GM12878 (cell line): ENCODE measurements around the gene IARS2. TPM values are rescaled to one million over a fixed set of nuclear protein-coding genes. Genes with fewer than 3 reads are reported as not detected.

Experiments
- BCL11A ChIP-seq: IDR thresholded peaks from 2 replicates; pipeline ENCODE4 v1.6.1; 2011; ENCODE audit warnings: low read depth, low read length
- CBFB ChIP-seq: IDR thresholded peaks from 2 replicates; pipeline ENCODE4 v1.6.1; 2016; ENCODE audit warnings: antibody characterized with exemption, low read depth
- NFYB ChIP-seq: IDR thresholded peaks from 2 replicates; pipeline ENCODE4 v1.6.1; 2011; ENCODE audit warnings: low read depth, mild to moderate bottlenecking, low read length, improper control_type of control experiment, moderate library complexity; ENCODE audit not compliant: insufficient read depth
- polyA plus RNA-seq, 11 experiments: library from polyadenylated mRNA; depleted of rRNA in 4 of 11; unstranded in 6 of 11; stranded (reverse) in 5 of 11; fragments of >200 nt; fragmentation: Nextera tagmentation in 4 of 11; fragmentation: Illumina TruSeq in 1 of 11; extraction: Ambion mirVana in 4 of 11; extraction: Trizol in 1 of 11; gene quantifications; 1 replicate in 1 of 11; 2 replicates in 10 of 11; pipeline versions ENCODE4 v1.2.1 to v1.2.3, GENCODE V29; 2011 to 2016; ENCODE audit warnings: inconsistent platforms in 2 of 11, missing spikeins in 2 of 11, low read depth in 1 of 11
- total RNA-seq, 4 experiments: library from RNA; depleted of rRNA in 3 of 4; stranded (reverse); fragments of >200 nt in 3 of 4; fragmentation: Illumina TruSeq in 1 of 4; extraction: Trizol in 1 of 4; gene quantifications; 2 replicates each; pipeline versions ENCODE4 v1.2.1 to v1.2.3, GENCODE V29; 2013 to 2021
- TF ChIP-seq, protein P1 (sequence below): fragments of 450-650 bp; IDR thresholded peaks from 2 replicates; pipeline ENCODE4 v1.6.1; 2017; ENCODE audit warnings: mild to moderate bottlenecking, moderate library complexity
- TF ChIP-seq, protein P2 (sequence below): fragments of 450-650 bp; formaldehyde crosslinking; IDR thresholded peaks from 2 replicates; pipeline ENCODE4 v1.4.0; 2022; ENCODE audit warnings: mild to moderate bottlenecking, moderate library complexity
- TF ChIP-seq, protein P3 (sequence below): fragments of 450-650 bp; IDR thresholded peaks from 2 replicates; pipeline ENCODE4 v1.6.1; 2017; ENCODE audit warnings: antibody characterized with exemption, mild to moderate bottlenecking, moderate library complexity
- TF ChIP-seq, protein P4 (sequence below): IDR thresholded peaks from 2 replicates; pipeline ENCODE4 v1.6.1; 2012; ENCODE audit warnings: low read depth, low read length, improper control_type of control experiment
- TF ChIP-seq, protein P5 (sequence below): IDR thresholded peaks from 2 replicates; pipeline ENCODE4 v1.6.1; 2011; ENCODE audit warnings: borderline replicate concordance, low read depth, mild to moderate bottlenecking, moderate library complexity, low read length; ENCODE audit not compliant: insufficient read depth, poor library complexity, severe bottlenecking

Gene IARS2
- total and polyA plus RNA-seq, 10 of the 15 experiments (the other 5 are each of a cell fraction or from before 2014, with no cell fraction given) = 23.7 to 100 (median 66.8) TPM

DNA sequence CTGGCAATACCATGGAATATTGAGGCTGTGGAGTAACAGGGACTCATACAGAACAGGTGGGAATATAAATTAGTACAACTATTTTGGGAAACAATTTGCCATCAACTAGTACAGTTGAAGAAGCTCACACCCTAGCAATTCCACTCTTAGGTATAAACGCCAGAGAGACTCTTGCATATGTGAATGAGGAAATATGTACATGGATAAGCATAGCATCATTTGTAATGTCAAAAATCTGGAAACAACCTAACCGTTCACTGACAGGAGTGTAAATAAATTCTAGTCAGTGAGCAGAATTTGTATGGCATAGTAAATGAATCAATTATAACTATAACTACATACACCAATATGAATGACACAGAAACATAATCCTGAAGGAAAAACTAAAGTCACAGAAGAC, 94.6 kb downstream of the IARS2 start (continued):
- TF ChIP-seq, protein P1, sequence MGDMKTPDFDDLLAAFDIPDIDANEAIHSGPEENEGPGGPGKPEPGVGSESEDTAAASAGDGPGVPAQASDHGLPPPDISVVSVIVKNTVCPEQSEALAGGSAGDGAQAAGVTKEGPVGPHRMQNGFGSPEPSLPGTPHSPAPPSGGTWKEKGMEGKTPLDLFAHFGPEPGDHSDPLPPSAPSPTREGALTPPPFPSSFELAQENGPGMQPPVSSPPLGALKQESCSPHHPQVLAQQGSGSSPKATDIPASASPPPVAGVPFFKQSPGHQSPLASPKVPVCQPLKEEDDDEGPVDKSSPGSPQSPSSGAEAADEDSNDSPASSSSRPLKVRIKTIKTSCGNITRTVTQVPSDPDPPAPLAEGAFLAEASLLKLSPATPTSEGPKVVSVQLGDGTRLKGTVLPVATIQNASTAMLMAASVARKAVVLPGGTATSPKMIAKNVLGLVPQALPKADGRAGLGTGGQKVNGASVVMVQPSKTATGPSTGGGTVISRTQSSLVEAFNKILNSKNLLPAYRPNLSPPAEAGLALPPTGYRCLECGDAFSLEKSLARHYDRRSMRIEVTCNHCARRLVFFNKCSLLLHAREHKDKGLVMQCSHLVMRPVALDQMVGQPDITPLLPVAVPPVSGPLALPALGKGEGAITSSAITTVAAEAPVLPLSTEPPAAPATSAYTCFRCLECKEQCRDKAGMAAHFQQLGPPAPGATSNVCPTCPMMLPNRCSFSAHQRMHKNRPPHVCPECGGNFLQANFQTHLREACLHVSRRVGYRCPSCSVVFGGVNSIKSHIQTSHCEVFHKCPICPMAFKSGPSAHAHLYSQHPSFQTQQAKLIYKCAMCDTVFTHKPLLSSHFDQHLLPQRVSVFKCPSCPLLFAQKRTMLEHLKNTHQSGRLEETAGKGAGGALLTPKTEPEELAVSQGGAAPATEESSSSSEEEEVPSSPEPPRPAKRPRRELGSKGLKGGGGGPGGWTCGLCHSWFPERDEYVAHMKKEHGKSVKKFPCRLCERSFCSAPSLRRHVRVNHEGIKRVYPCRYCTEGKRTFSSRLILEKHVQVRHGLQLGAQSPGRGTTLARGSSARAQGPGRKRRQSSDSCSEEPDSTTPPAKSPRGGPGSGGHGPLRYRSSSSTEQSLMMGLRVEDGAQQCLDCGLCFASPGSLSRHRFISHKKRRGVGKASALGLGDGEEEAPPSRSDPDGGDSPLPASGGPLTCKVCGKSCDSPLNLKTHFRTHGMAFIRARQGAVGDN = no peak
- TF ChIP-seq NFYB = no peak
- TF ChIP-seq, protein P2, sequence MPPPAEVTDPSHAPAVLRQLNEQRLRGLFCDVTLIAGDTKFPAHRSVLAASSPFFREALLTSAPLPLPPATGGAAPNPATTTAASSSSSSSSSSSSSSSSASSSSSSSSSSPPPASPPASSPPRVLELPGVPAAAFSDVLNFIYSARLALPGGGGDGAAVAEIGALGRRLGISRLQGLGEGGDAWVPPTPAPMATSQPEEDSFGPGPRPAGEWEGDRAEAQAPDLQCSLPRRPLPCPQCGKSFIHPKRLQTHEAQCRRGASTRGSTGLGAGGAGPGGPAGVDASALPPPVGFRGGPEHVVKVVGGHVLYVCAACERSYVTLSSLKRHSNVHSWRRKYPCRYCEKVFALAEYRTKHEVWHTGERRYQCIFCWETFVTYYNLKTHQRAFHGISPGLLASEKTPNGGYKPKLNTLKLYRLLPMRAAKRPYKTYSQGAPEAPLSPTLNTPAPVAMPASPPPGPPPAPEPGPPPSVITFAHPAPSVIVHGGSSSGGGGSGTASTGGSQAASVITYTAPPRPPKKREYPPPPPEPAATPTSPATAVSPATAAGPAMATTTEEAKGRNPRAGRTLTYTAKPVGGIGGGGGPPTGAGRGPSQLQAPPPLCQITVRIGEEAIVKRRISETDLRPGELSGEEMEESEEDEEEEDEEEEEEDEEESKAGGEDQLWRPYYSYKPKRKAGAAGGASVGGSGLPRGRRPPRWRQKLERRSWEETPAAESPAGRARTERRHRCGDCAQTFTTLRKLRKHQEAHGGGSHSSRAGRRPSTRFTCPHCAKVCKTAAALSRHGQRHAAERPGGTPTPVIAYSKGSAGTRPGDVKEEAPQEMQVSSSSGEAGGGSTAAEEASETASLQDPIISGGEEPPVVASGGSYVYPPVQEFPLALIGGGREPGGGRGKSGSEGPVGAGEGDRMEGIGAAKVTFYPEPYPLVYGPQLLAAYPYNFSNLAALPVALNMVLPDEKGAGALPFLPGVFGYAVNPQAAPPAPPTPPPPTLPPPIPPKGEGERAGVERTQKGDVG (CRISPR knock-in tag) = no peak
- TF ChIP-seq CBFB = no peak
- TF ChIP-seq, protein P3, sequence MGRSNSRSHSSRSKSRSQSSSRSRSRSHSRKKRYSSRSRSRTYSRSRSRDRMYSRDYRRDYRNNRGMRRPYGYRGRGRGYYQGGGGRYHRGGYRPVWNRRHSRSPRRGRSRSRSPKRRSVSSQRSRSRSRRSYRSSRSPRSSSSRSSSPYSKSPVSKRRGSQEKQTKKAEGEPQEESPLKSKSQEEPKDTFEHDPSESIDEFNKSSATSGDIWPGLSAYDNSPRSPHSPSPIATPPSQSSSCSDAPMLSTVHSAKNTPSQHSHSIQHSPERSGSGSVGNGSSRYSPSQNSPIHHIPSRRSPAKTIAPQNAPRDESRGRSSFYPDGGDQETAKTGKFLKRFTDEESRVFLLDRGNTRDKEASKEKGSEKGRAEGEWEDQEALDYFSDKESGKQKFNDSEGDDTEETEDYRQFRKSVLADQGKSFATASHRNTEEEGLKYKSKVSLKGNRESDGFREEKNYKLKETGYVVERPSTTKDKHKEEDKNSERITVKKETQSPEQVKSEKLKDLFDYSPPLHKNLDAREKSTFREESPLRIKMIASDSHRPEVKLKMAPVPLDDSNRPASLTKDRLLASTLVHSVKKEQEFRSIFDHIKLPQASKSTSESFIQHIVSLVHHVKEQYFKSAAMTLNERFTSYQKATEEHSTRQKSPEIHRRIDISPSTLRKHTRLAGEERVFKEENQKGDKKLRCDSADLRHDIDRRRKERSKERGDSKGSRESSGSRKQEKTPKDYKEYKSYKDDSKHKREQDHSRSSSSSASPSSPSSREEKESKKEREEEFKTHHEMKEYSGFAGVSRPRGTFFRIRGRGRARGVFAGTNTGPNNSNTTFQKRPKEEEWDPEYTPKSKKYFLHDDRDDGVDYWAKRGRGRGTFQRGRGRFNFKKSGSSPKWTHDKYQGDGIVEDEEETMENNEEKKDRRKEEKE = no peak
- TF ChIP-seq BCL11A = no peak
- TF ChIP-seq, protein P4, sequence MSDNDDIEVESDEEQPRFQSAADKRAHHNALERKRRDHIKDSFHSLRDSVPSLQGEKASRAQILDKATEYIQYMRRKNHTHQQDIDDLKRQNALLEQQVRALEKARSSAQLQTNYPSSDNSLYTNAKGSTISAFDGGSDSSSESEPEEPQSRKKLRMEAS = no peak
- TF ChIP-seq, protein P5, sequence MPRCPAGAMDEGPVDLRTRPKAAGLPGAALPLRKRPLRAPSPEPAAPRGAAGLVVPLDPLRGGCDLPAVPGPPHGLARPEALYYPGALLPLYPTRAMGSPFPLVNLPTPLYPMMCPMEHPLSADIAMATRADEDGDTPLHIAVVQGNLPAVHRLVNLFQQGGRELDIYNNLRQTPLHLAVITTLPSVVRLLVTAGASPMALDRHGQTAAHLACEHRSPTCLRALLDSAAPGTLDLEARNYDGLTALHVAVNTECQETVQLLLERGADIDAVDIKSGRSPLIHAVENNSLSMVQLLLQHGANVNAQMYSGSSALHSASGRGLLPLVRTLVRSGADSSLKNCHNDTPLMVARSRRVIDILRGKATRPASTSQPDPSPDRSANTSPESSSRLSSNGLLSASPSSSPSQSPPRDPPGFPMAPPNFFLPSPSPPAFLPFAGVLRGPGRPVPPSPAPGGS = no peak
